Glutamatergic neuron (in vitro differentiated cells): ENCODE measurements around the gene TTLL1. TPM values are rescaled to one million over a fixed set of nuclear protein-coding genes. Genes with fewer than 3 reads are reported as not detected.

ENCODE experiments used
- DNase-seq: peaks from one replicate; pipeline ENCODE4 v3.0.0; 2022
- H3K27ac Mint-ChIP-seq: one replicate; pipeline ENCODE4 v1.8.0; 2020; ENCODE audit warnings: mild to moderate bottlenecking, mixed read lengths, inconsistent platforms; ENCODE audit not compliant: unreplicated experiment
- H3K27me3 Mint-ChIP-seq: one replicate; pipeline ENCODE4 v1.8.0; 2020; ENCODE audit warnings: mild to moderate bottlenecking, moderate library complexity, mixed read lengths, inconsistent platforms; ENCODE audit not compliant: unreplicated experiment
- H3K36me3 Mint-ChIP-seq: one replicate; pipeline ENCODE4 v1.8.0; 2020; ENCODE audit warnings: mild to moderate bottlenecking, mixed read lengths, inconsistent platforms; ENCODE audit not compliant: unreplicated experiment
- H3K4me1 Mint-ChIP-seq: one replicate; pipeline ENCODE4 v1.8.0; 2020; ENCODE audit warnings: mild to moderate bottlenecking, low read depth, mixed read lengths, inconsistent platforms; ENCODE audit not compliant: unreplicated experiment
- H3K4me3 Mint-ChIP-seq: one replicate; pipeline ENCODE4 v1.8.0; 2020; ENCODE audit warnings: mild to moderate bottlenecking, mixed read lengths, inconsistent platforms; ENCODE audit not compliant: unreplicated experiment
- H3K9me3 Mint-ChIP-seq: one replicate; pipeline ENCODE4 v1.8.0; 2020; ENCODE audit warnings: mild to moderate bottlenecking, moderate library complexity, mixed read lengths, inconsistent platforms; ENCODE audit not compliant: unreplicated experiment
- total RNA-seq: library from RNA; stranded (reverse); fragmentation: NEBNext Ultra II Directional; extraction: Animal tissue kit (Norgen Biotek cat#: 25700); gene quantifications from one replicate; pipeline ENCODE4 v1.2.1, GENCODE V29; 2021; ENCODE audit not compliant: unreplicated experiment
- TF ChIP-seq, protein P1 (sequence below): fragments of 200-600 bp; sonication (generic); IDR thresholded peaks from one replicate; pipeline ENCODE4 v1.5.0; 2021; ENCODE audit not compliant: partially characterized antibody, unreplicated experiment

Gene TTLL1
- total RNA-seq, 1 donor from 2014 or later = 22.0 TPM

DNA sequence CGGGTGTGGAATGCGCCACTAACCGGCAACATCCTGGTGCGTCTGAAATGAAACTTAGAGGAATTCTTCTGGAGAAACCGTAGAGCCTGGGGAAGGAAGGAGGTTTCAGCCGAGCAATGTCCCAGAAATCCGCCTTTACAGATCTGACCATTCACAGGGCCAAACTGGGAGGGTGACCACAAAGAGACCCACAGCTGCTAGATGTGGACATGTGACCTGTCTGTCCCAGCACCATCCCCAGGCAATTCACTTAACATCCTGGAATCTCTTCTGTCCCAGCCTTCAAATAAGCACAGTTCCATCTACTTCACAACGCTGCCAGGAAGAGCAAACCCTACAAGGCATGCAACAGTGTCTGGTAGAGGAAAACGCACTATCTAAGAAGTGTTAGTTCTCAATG lies 44.2 kb upstream of the TTLL1 start:
- peaks cover 8% of the 10 kb centered on the region for H3K27me3 Mint-ChIP-seq
- no peak overlapping the region for H3K4me3 Mint-ChIP-seq
- TF ChIP-seq, protein P1, sequence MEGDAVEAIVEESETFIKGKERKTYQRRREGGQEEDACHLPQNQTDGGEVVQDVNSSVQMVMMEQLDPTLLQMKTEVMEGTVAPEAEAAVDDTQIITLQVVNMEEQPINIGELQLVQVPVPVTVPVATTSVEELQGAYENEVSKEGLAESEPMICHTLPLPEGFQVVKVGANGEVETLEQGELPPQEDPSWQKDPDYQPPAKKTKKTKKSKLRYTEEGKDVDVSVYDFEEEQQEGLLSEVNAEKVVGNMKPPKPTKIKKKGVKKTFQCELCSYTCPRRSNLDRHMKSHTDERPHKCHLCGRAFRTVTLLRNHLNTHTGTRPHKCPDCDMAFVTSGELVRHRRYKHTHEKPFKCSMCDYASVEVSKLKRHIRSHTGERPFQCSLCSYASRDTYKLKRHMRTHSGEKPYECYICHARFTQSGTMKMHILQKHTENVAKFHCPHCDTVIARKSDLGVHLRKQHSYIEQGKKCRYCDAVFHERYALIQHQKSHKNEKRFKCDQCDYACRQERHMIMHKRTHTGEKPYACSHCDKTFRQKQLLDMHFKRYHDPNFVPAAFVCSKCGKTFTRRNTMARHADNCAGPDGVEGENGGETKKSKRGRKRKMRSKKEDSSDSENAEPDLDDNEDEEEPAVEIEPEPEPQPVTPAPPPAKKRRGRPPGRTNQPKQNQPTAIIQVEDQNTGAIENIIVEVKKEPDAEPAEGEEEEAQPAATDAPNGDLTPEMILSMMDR = no peak
- H3K27ac Mint-ChIP-seq = no peak overlapping the region
- H3K36me3 Mint-ChIP-seq = no peaks in the 10 kb centered on the region
- H3K9me3 Mint-ChIP-seq = peaks cover 2% of the 10 kb centered on the region
- DNase-seq = no peak
- no peaks in the 10 kb centered on the region for H3K4me1 Mint-ChIP-seq

DNA sequence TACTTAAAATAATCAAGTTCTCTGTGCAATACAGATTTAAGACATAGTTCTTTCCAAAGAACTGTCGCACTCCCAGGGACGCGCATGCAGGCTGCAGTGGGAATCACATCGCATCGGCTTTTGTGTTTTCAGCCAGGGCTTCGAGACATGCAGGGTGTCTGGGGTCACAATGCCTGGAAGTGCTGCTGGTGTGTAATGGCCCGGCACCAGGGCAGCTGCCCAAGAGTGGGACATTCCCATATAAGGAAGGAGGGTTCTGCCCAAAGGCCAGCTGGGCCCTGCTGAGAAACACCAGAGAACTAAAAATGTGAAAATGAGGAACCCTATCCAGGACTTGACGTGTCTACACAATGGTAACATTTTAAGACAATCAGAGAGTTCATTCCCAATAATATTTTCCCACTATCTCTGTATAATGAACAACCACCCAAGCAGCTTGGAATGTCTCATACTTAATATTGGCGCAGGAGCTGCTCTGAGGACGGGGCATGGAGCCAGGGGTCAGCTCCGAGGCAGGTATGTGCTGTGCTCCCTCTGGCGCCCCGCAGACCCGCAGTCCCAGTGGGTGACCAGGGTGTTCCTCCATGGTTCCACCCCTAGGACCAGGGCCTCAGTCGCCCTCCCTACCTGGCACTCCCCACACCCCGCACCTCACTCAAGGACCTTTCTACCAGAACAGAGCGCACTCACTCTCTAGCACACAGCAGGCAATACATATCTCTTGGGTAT lies 42.7 kb upstream of the TTLL1 start:
- no peak overlapping the region for H3K27ac Mint-ChIP-seq
- TF ChIP-seq, protein P1 = no peak
- H3K4me1 Mint-ChIP-seq = no peaks in the 10 kb centered on the region
- peaks cover 6% of the 10 kb centered on the region for H3K27me3 Mint-ChIP-seq
- H3K36me3 Mint-ChIP-seq = no peaks in the 10 kb centered on the region
- DNase-seq = no peak
- no peak overlapping the region for H3K4me3 Mint-ChIP-seq
- peaks cover 2% of the 10 kb centered on the region for H3K9me3 Mint-ChIP-seq

DNA sequence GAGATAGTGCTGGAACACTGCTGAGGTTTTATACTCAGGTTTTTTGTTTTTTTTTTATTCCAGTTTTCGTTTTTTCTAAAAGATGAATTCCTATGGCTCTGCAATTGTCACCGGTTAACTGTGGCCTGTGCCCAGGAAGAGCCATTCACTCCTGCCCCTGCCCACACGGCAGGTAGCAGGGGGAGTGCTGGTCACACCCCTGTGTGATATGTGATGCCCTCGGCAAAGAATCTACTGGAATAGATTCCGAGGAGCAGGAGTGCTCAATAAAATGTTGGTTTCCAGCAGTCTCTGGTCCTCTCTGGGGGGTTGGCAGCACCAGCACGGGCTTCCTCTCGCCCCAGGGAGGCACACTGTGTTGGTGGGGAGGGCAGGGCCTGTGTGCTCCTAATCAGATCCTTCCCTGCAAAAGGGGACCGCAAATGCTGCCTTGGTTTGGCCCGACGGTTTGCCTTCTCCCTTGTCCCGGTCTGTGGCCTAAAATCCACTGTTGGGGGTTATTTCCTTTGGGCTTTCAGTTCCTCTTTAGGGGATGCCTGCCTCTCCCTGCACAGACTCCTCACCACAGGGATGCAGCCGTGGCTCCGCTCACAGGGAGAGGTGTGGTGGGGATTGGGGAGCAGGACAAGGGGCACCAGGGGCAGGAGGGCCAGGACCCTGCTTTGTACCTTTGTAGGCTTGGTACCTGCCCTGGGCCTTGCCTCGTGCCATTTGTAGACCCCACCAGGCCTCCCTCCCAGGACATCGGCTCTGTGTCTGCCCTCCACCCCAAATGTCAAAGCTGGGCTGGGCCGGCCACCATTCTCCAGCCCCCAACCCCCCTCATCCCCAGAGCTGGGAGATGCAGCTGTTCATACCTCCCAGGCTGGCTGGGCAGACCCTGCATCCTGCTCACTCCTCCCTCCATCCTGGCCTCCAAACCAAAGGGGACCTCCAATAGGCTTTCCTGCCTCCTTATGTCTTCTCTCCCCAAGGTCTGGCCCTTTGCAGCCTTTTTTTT lies 40.5 kb upstream of the TTLL1 start:
- Mint-ChIP-seq H3K4me3 (no peak overlapping the region), H3K27ac (no peak overlapping the region), H3K36me3 (no peaks in the 10 kb centered on the region), H3K27me3 (peaks cover 9% of the 10 kb centered on the region), H3K9me3 (peaks cover 2% of the 10 kb centered on the region), H3K4me1 (peaks cover 4% of the 10 kb centered on the region)
- no peak for DNase-seq
- TF ChIP-seq, protein P1 = no peak

DNA sequence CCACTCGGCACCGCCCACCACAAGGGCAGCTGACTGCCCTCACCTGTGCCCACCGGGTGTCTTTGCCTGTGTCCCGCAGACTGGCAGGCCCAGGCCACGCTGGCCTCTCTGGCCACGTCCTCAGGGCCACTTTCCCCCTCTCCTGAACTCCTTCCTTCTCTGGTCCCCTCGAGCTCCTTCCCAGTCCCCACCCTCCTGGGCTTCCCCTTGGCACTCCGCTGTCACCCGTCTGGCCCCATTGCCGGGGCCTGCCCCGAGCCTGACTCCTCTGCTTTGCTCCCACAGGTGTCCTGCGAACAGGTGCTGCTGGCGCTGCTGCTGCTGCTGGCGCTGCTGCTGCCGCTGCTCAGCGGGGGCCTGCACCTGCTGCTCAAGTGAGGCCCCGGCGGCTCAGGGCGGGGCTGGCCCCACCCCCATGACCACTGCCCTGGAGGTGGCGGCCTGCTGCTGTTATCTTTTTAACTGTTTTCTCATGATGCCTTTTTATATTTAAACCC lies 39.8 kb upstream of the TTLL1 start:
- H3K27me3 Mint-ChIP-seq = peaks cover 9% of the 10 kb centered on the region
- no peaks in the 10 kb centered on the region for H3K36me3 Mint-ChIP-seq
- DNase-seq = no peak

More for the DNA sequence above, 39.8 kb upstream of the TTLL1 start:
- TF ChIP-seq, protein P1 = no peak
- H3K4me1 Mint-ChIP-seq = peaks cover 4% of the 10 kb centered on the region
- peaks cover 2% of the 10 kb centered on the region for H3K9me3 Mint-ChIP-seq
- no peak overlapping the region for H3K4me3 Mint-ChIP-seq
- H3K27ac Mint-ChIP-seq = no peak overlapping the region
